HepG2 (cell line): Measurements from ENCODE around the gene SLX9. TPM values are rescaled to one million over a fixed set of nuclear protein-coding genes. Genes with fewer than 3 reads are reported as not detected.

Experiments used
- ATAC-seq: fragments of 200-7000 bp; cut with Tn5 transposase; 3 replicates; pipeline ENCODE4 v1.9.1; 2020; ENCODE audit warnings: mild to moderate bottlenecking, moderate library complexity
- BruUV-seq: library from RNA; stranded (reverse); fragments of 400-500 nt; replicated peaks from 2 replicates; lab custom pipeline; 2021; lab: Mats Ljungman, UMichigan
- CTCF ChIA-PET: fragments of 300-600 bp; formaldehyde crosslinking; extraction: SDS; loops from one replicate; lab custom pipeline; 2021; ENCODE audit warnings: low total read pairs, inconsistent platforms, low intra/inter-chr PET ratio; lab: Yijun Ruan, JAX
- POLR2A ChIA-PET: fragments of 350-600 bp; sonication (Branson Sonifier 250); formaldehyde crosslinking; loops from one replicate; lab custom pipeline; 2020; ENCODE audit warnings: antibody characterized with exemption, inconsistent platforms; lab: Yijun Ruan, JAX
- DNase-seq: peaks from one replicate; pipeline ENCODE4 v3.0.0-alpha.2; 2015; ENCODE audit warnings: low spot score
- FAIRE-seq: peaks from 3 replicates; lab custom pipeline; 2011; peaks lifted over from hg19 to GRCh38; lab: Jason Lieb, UNC
- H2AFZ ChIP-seq: one replicate; pipeline ENCODE4 v1.6.1; 2011; ENCODE audit warnings: low read length, inconsistent platforms
- H3K27ac ChIP-seq: fragments of 300-600 bp; 3 replicates; pipeline ENCODE4 v1.8.0; 2011; ENCODE audit warnings: mixed run types, mild to moderate bottlenecking, mixed read lengths, low read length, inconsistent platforms; ENCODE audit not compliant: insufficient read depth; ENCODE audit errors: extremely low read length
- H3K27me3 ChIP-seq, 2 experiments: fragments of 200-600 bp in 1 of 2; 2 replicates in 1 of 2; 3 replicates in 1 of 2; pipeline versions ENCODE4 v1.6.0 to v1.8.0; 2011; ENCODE audit warnings: low read length in 2 of 2, mild to moderate bottlenecking in 2 of 2, moderate library complexity in 2 of 2, inconsistent platforms in 1 of 2; ENCODE audit not compliant: insufficient read depth in 2 of 2, control insufficient read depth in 1 of 2
- H3K36me3 ChIP-seq, 2 experiments: fragments of 200-600 bp in 1 of 2; replicated peaks in 1 of 2; 2 replicates in 1 of 2; 3 replicates in 1 of 2; pipeline versions ENCODE4 v1.5.1 to v1.8.0; 2011; ENCODE audit warnings: low read length in 2 of 2, inconsistent platforms in 1 of 2; ENCODE audit not compliant: insufficient read depth in 2 of 2, control insufficient read depth in 1 of 2
- H3K4me1 ChIP-seq: 2 replicates; pipeline ENCODE4 v1.5.1; 2012; ENCODE audit warnings: low read length, inconsistent platforms; ENCODE audit not compliant: insufficient read depth
- H3K4me2 ChIP-seq: 2 replicates; pipeline ENCODE4 v1.6.0; 2011; ENCODE audit warnings: low read depth, low read length, inconsistent platforms
- H3K4me3 ChIP-seq, 3 experiments: fragments of 200-600 bp in 1 of 3; sonication (generic), shearing (Covaris generic) in 1 of 3; replicated peaks in 1 of 3; 2 replicates each; pipeline ENCODE4 v1.5.1; 2011 to 2016; ENCODE audit warnings: low read length in 3 of 3, inconsistent platforms in 2 of 3, low read depth in 2 of 3, mild to moderate bottlenecking in 2 of 3, control low read depth in 1 of 3, mixed read lengths in 1 of 3; ENCODE audit not compliant: insufficient read depth in 1 of 3
- H3K79me2 ChIP-seq: one replicate; pipeline ENCODE4 v1.6.1; 2011; ENCODE audit warnings: low read length, inconsistent platforms; ENCODE audit not compliant: insufficient read depth
- H3K9ac ChIP-seq: 2 replicates; pipeline ENCODE4 v1.6.0; 2011; ENCODE audit warnings: mild to moderate bottlenecking, low read depth, low read length, inconsistent platforms; ENCODE audit not compliant: insufficient read depth
- H3K9me3 ChIP-seq: 2 replicates; pipeline ENCODE4 v1.5.1; 2012; ENCODE audit warnings: mild to moderate bottlenecking, low read length
- H4K20me1 ChIP-seq: 2 replicates; pipeline ENCODE4 v1.6.0; 2011; ENCODE audit warnings: inconsistent platforms, mild to moderate bottlenecking, low read length, moderate library complexity; ENCODE audit not compliant: insufficient read depth
- AGO2 ChIP-seq: fragments of 200-400 bp; formaldehyde crosslinking; optimal IDR thresholded peaks from 2 replicates; pipeline ENCODE3; 2017; ENCODE audit warnings: mild to moderate bottlenecking, low read depth, low read length, moderate library complexity
- CEBPG ChIP-seq: IDR thresholded peaks from 2 replicates; pipeline ENCODE4 v1.6.1; 2016
- GFI1 ChIP-seq: sonication (generic); formaldehyde crosslinking; IDR thresholded peaks from 2 replicates; pipeline ENCODE4 v1.5.0; 2020; ENCODE audit warnings: missing genetic modification reagents, mild to moderate bottlenecking, borderline replicate concordance
- HNRNPL ChIP-seq: fragments of 200-400 bp; formaldehyde crosslinking; IDR thresholded peaks from 2 replicates; pipeline ENCODE4 v1.6.1; 2017; ENCODE audit warnings: mild to moderate bottlenecking, low read depth, low read length
- NFE2 ChIP-seq: sonication (generic); formaldehyde crosslinking; IDR thresholded peaks from 2 replicates; pipeline ENCODE4 v1.4.0; 2020; ENCODE audit warnings: missing genetic modification reagents
- ZKSCAN5 ChIP-seq: sonication (generic); formaldehyde crosslinking; IDR thresholded peaks from 2 replicates; pipeline ENCODE4 v1.5.1; 2020; ENCODE audit warnings: mild to moderate bottlenecking, missing genetic modification reagents
- WGBS: methylation state at CpG from one replicate; pipeline ENCODE4 v1.1.6; 2017; ENCODE audit warnings: low lambda C conversion rate; 5-methylcytosine and 5-hydroxymethylcytosine counted together
- in situ Hi-C: cut with HindIII; loops from 2 replicates; pipeline ENCODE4 v1.10.0; 2017; ENCODE audit warnings: low pct_unique_long_range_greater_than_20kb; ENCODE audit not compliant: extremely low pct_ligation_motif_present
- intact Hi-C: fragments of 100-400 bp; cut with micrococcal nuclease; formaldehyde crosslinking; loops from one replicate; pipeline ENCODE4 v1.10.0; 2022; ENCODE audit not compliant: unreplicated experiment
- polyA plus RNA-seq, 8 experiments: library from polyadenylated mRNA; depleted of rRNA in 3 of 8; stranded (reverse) in 7 of 8; unstranded in 1 of 8; fragments of >200 nt; fragmentation: Illumina TruSeq in 4 of 8; extraction: Trizol in 4 of 8; gene quantifications; 2 replicates each; pipeline versions ENCODE4 v1.2.1 to v1.2.3, GENCODE V29; 2011 to 2016; ENCODE audit warnings: low read depth in 4 of 8, missing spikeins in 1 of 8, mixed read lengths in 1 of 8; ENCODE audit not compliant: insufficient read depth in 1 of 8
- total RNA-seq, 5 experiments: library from RNA; depleted of rRNA; stranded (reverse); fragments of >200 nt; fragmentation: Illumina TruSeq; extraction: Trizol; gene quantifications; 2 replicates each; pipeline ENCODE4 v1.2.3, GENCODE V29; 2016; ENCODE audit warnings: low read depth in 1 of 5
- TF ChIP-seq, protein P1 (sequence below): sonication (generic); formaldehyde crosslinking; IDR thresholded peaks from one replicate; pipeline ENCODE4 v1.5.1; 2020; ENCODE audit warnings: mild to moderate bottlenecking, missing genetic modification reagents; ENCODE audit errors: not compliant biosample characterization
- TF ChIP-seq, protein P2 (sequence below), 2 experiments: sonication (generic) in 1 of 2; formaldehyde crosslinking in 1 of 2; IDR thresholded peaks; 2 replicates each; pipeline versions ENCODE4 v1.4.0 to v1.6.1; 2018 to 2020; ENCODE audit warnings: missing genetic modification reagents in 2 of 2, borderline replicate concordance in 1 of 2, low read depth in 1 of 2, mild to moderate bottlenecking in 1 of 2, missing biosample characterization in 1 of 2

SLX9 gene
- total and polyA plus RNA-seq, 2 of the 13 experiments (the other 11 are each of a cell fraction or from before 2014, with no cell fraction given), result 21.0 to 47.1 TPM

DNA sequence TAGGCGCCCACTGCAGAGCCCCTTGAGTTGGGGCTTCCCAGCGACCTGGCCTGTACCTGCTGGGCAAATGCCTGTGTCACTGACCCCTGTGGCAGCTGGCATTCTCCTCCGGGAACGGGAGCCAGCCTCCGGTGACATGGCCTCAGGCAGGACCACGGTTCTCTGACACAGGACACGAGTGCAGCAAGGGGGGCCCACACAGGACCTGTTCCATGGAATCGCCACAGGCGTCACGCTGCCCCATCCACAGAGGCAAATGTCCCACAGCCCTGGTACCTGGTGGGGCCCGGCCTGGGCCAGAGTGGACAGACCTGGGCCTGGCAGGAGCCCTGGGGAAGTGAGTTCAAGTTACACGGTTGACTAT, 21.7 kb upstream of the SLX9 start:
- TF ChIP-seq NFE2 (CRISPR knock-in tag) (no peak), HNRNPL (0 out of 2 replicates have a peak, but pooled peaks have one; percentile 60), CEBPG (no peak)
- Histone ChIP-seq H3K9me3 (no peaks in the 10 kb centered on the region), H3K27me3 (peaks cover 3 to 5% of the 10 kb centered on the region in 2 experiments; a peak in 3 of 5 replicates), H3K79me2 (no peaks in the 10 kb centered on the region), H3K4me2 (no peak overlapping the region), H4K20me1 (no peaks in the 10 kb centered on the region), H3K4me3 (no peak overlapping the region), H3K4me1 (peaks cover 75% of the 10 kb centered on the region), H3K36me3 (no peaks in the 10 kb centered on the region), H2AFZ (no peak overlapping the region), H3K9ac (no peak overlapping the region), H3K27ac (no peak overlapping the region)
- DNase-seq (no peak), ATAC-seq (no peak), FAIRE-seq (no peak)
- no CpG with 5 or more reads among the region's 12 CpGs for WGBS
- POLR2A ChIA-PET, result interaction anchor here (1.9 kb wide), 1 partner anchor 10 kb away, joined by 6 read pairs; no protein-coding TSS in a partner anchor
- intact Hi-C loops (loop anchor here (10.0 kb wide), 1 partner anchor 73 kb away; no protein-coding TSS in a partner anchor), in situ Hi-C loops (no loop called here)
- BruUV-seq, result no TSS peak
- CTCF ChIA-PET, result no interaction called here

- Histone ChIP-seq H3K4me2 (no peak overlapping the region), H3K27ac (no peak overlapping the region), H2AFZ (no peak overlapping the region), H3K9ac (no peak overlapping the region), H4K20me1 (no peaks in the 10 kb centered on the region), H3K4me3 (no peak overlapping the region), H3K79me2 (no peaks in the 10 kb centered on the region), H3K27me3 (peaks cover 3 to 5% of the 10 kb centered on the region in 2 experiments; a peak in 3 of 5 replicates), H3K4me1 (peaks cover 70% of the 10 kb centered on the region), H3K36me3 (no peaks in the 10 kb centered on the region), H3K9me3 (no peaks in the 10 kb centered on the region)
- no peak for DNase-seq
- intact Hi-C loops, result loop anchor here (10.0 kb wide), 1 partner anchor 74 kb away; no protein-coding TSS in a partner anchor
- ATAC-seq, result no peak
- BruUV-seq, result no TSS peak
- CTCF ChIA-PET, result no interaction called here
- in situ Hi-C loops, result no loop called here
- FAIRE-seq, result no peak
- WGBS, result 30% methylated on average over 2 of the region's 13 CpGs
- POLR2A ChIA-PET, result interaction anchor here (1.9 kb wide), 1 partner anchor 11 kb away, joined by 6 read pairs; no protein-coding TSS in a partner anchor
- TF ChIP-seq GFI1 (CRISPR knock-in tag), result no peak
- TF ChIP-seq, protein P1, sequence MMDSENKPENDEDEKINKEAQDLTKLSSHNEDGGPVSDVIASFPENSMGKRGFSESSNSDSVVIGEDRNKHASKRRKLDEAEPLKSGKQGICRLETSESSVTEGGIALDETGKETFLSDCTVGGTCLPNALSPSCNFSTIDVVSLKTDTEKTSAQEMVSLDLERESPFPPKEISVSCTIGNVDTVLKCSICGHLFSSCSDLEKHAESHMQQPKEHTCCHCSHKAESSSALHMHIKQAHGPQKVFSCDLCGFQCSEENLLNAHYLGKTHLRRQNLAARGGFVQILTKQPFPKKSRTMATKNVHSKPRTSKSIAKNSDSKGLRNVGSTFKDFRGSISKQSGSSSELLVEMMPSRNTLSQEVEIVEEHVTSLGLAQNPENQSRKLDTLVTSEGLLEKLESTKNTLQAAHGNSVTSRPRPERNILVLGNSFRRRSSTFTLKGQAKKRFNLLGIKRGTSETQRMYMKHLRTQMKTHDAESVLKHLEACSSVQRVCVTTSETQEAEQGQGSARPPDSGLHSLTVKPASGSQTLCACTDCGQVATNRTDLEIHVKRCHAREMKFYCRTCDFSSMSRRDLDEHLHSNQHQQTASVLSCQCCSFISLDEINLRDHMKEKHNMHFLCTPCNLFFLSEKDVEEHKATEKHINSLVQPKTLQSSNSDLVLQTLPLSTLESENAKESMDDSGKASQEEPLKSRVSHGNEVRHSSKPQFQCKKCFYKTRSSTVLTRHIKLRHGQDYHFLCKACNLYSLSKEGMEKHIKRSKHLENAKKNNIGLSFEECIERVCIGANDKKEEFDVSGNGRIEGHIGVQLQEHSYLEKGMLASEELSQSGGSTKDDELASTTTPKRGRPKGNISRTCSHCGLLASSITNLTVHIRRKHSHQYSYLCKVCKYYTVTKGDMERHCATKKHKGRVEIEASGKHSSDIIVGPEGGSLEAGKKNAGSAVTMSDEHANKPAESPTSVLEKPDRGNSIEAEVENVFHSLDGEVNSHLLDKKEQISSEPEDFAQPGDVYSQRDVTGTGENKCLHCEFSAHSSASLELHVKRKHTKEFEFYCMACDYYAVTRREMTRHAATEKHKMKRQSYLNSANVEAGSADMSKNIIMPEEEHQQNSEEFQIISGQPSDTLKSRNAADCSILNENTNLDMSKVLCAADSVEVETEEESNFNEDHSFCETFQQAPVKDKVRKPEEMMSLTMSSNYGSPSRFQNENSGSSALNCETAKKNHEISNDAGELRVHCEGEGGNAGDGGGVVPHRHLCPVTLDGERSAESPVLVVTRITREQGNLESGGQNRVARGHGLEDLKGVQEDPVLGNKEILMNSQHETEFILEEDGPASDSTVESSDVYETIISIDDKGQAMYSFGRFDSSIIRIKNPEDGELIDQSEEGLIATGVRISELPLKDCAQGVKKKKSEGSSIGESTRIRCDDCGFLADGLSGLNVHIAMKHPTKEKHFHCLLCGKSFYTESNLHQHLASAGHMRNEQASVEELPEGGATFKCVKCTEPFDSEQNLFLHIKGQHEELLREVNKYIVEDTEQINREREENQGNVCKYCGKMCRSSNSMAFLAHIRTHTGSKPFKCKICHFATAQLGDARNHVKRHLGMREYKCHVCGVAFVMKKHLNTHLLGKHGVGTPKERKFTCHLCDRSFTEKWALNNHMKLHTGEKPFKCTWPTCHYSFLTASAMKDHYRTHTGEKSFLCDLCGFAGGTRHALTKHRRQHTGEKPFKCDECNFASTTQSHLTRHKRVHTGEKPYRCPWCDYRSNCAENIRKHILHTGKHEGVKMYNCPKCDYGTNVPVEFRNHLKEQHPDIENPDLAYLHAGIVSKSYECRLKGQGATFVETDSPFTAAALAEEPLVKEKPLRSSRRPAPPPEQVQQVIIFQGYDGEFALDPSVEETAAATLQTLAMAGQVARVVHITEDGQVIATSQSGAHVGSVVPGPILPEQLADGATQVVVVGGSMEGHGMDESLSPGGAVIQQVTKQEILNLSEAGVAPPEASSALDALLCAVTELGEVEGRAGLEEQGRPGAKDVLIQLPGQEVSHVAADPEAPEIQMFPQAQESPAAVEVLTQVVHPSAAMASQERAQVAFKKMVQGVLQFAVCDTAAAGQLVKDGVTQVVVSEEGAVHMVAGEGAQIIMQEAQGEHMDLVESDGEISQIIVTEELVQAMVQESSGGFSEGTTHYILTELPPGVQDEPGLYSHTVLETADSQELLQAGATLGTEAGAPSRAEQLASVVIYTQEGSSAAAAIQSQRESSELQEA (CRISPR knock-in tag), result no peak
- TF ChIP-seq, protein P2, sequence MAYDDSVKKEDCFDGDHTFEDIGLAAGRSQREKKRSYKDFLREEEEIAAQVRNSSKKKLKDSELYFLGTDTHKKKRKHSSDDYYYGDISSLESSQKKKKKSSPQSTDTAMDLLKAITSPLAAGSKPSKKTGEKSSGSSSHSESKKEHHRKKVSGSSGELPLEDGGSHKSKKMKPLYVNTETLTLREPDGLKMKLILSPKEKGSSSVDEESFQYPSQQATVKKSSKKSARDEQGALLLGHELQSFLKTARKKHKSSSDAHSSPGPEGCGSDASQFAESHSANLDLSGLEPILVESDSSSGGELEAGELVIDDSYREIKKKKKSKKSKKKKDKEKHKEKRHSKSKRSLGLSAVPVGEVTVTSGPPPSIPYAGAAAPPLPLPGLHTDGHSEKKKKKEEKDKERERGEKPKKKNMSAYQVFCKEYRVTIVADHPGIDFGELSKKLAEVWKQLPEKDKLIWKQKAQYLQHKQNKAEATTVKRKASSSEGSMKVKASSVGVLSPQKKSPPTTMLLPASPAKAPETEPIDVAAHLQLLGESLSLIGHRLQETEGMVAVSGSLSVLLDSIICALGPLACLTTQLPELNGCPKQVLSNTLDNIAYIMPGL (CRISPR knock-in tag; IDR thresholded peaks at IDR 0.05; ENCODE audit: borderline replicate concordance in 1 of 2, low read depth in 1 of 2), result no peak
- no peak for TF ChIP-seq ZKSCAN5 (CRISPR knock-in tag)
- no peak for TF ChIP-seq AGO2
These were observed 21.2 kb upstream of the SLX9 start for GRCh38 chr21:44918581-44919033.
